Ovary (tissue), 9 donors: ENCODE data around the gene GDPD4. TPM values are rescaled to one million over a fixed set of nuclear protein-coding genes. Genes with fewer than 3 reads are reported as not detected.

Experiments
- DNase-seq, 5 donors: peaks; one replicate each; pipeline ENCODE4 v3.0.0-alpha.2; 2019 to 2020
- H3K27ac ChIP-seq, 2 donors: fragments of 200-600 bp; one replicate each; pipeline versions ENCODE4 v1.5.1 to v1.8.0; 2019 to 2022
- H3K27me3 ChIP-seq: fragments of 200-600 bp; one replicate; pipeline ENCODE4 v1.8.0; 2022
- H3K36me3 ChIP-seq: fragments of 200-600 bp; sonication (generic); one replicate; pipeline ENCODE4 v1.5.1; 2019
- H3K4me1 ChIP-seq: one replicate; pipeline ENCODE4 v1.8.1; 2013; ENCODE audit warnings: mild to moderate bottlenecking, moderate library complexity; ENCODE audit not compliant: insufficient read depth
- H3K4me3 ChIP-seq: fragments of 200-600 bp; sonication (generic); one replicate; pipeline ENCODE4 v1.5.1; 2017
- H3K9me3 ChIP-seq, 2 donors: fragments of 200-600 bp in 1 of 2; sonication (generic) in 1 of 2; one replicate each; pipeline versions ENCODE4 v1.5.1 to v1.8.1; 2013 to 2019; ENCODE audit warnings: mild to moderate bottlenecking in 1 of 2, moderate library complexity in 1 of 2
- EP300 ChIP-seq: sonication (generic); formaldehyde crosslinking; IDR thresholded peaks from one replicate; pipeline ENCODE4 v1.6.1; 2017; ENCODE audit warnings: antibody characterized with exemption
- POLR2A ChIP-seq: fragments of 450-650 bp; IDR thresholded peaks from one replicate; pipeline ENCODE4 v1.6.1; 2017; ENCODE audit warnings: antibody characterized with exemption, mild to moderate bottlenecking, moderate library complexity
- WGBS, 3 donors: extraction: QIAGEN DNeasy Blood & Tissue Kit in 1 of 3; methylation state at CpG; one replicate each; pipeline versions ENCODE4 v1.1.5 to v1.1.7; 2013 to 2017; 5-methylcytosine and 5-hydroxymethylcytosine counted together
- intact Hi-C, 4 donors: fragments of 100-400 bp; cut with DNase I; formaldehyde crosslinking; loops; one replicate each; pipeline versions ENCODE4 v1.11.0 to v1.15.1; 2022 to 2023
- polyA plus RNA-seq, 2 donors: library from polyadenylated mRNA; stranded (reverse); fragments of 200-250 nt in 1 of 2; fragments of 350-450 nt in 1 of 2; fragmentation: Illumina TruSeq in 1 of 2; extraction: RNeasy Lipid Tissue Mini Kit (QIAGEN cat#74804) in 1 of 2; gene quantifications; one replicate each; pipeline ENCODE4 v1.2.3, GENCODE V29; 2013 to 2014
- total RNA-seq, 7 donors: library from RNA; depleted of rRNA in 2 of 7; stranded (reverse); fragments of >200 nt in 2 of 7; fragmentation: NEBNext Ultra II Directional in 3 of 7; extraction: Animal tissue kit (Norgen Biotek cat#: 25700) in 3 of 7; gene quantifications; one replicate each; pipeline versions ENCODE4 v1.1.0 to v1.2.4, GENCODE V29; 2016 to 2023
- TF ChIP-seq, protein P1 (sequence below), 3 donors: fragments of 450-650 bp in 2 of 3; fragments of 200-600 bp in 1 of 3; IDR thresholded peaks; one replicate each; pipeline versions ENCODE4 v1.5.1 to v1.8.0; 2016 to 2022; ENCODE audit warnings: antibody characterized with exemption in 3 of 3, mild to moderate bottlenecking in 1 of 3
- donor health status: DM: no; HTN: no; CAD: no; lungs with moderate emphysema.
- donor health status: DM: no; HTN: no; CAD: no.
- donor health status: Bipolar disorder and iron deficiency.
- donor health status: DM: yes; HTN: yes; CAD: no.
- donor health status: DM: no; HTN: no; CAD: no.
- donor health status: DM: yes; HTN: yes; CAD: no.

Gene GDPD4
- total and polyA plus RNA-seq, 9 donors, result 0.32 TPM; not detected in 8

DNA sequence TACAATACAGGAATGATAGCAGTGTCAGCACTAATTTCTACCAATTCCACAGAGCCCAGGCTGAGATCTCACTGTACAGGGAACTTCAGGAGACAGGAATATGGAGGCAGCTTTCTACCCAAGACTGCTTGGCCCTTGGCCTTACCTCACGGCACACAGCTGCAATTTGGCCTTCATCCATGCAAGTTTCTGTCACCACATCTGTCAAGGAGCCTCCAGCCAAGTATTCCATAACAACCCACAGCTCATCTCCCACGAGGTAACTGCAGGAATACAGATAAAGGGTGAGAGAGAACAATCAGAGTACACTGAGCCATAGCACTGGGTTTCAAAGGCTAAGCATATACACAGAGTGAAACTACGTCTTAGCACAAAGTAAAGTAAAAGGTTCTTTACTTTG, 39.0 kb upstream of the GDPD4 start:
- Histone ChIP-seq H3K36me3 (no peaks in the 10 kb centered on the region), H3K27ac (no peak overlapping the region), H3K4me1 (no peaks in the 10 kb centered on the region), H3K27me3 (no peaks in the 10 kb centered on the region), H3K4me3 (no peak overlapping the region), H3K9me3 (no peaks in the 10 kb centered on the region)
- intact Hi-C loops, result no loop called here
- 24 to 32% (median 28%) methylated on average over 3 of the region's 3 CpGs for WGBS, 3 donors
- no peak for TF ChIP-seq EP300
- TF ChIP-seq POLR2A, result no peak
- TF ChIP-seq, protein P1, sequence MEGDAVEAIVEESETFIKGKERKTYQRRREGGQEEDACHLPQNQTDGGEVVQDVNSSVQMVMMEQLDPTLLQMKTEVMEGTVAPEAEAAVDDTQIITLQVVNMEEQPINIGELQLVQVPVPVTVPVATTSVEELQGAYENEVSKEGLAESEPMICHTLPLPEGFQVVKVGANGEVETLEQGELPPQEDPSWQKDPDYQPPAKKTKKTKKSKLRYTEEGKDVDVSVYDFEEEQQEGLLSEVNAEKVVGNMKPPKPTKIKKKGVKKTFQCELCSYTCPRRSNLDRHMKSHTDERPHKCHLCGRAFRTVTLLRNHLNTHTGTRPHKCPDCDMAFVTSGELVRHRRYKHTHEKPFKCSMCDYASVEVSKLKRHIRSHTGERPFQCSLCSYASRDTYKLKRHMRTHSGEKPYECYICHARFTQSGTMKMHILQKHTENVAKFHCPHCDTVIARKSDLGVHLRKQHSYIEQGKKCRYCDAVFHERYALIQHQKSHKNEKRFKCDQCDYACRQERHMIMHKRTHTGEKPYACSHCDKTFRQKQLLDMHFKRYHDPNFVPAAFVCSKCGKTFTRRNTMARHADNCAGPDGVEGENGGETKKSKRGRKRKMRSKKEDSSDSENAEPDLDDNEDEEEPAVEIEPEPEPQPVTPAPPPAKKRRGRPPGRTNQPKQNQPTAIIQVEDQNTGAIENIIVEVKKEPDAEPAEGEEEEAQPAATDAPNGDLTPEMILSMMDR (IDR thresholded peaks at IDR 0.05), result no peak
- DNase-seq, result no peak

GRCh38 chr11:77332259-77332658, 30.8 kb upstream of the GDPD4 start:
- TF ChIP-seq, protein P1 (IDR thresholded peaks at IDR 0.05), result no peak
- TF ChIP-seq EP300, result no peak
- H3K27ac ChIP-seq, result no peak overlapping the region
- no peaks in the 10 kb centered on the region for H3K36me3 ChIP-seq
- H3K4me3 ChIP-seq, result no peak overlapping the region
- H3K9me3 ChIP-seq, result no peaks in the 10 kb centered on the region
- intact Hi-C loops, result no loop called here
- DNase-seq, result no peak
- no peaks in the 10 kb centered on the region for H3K4me1 ChIP-seq
- no peaks in the 10 kb centered on the region for H3K27me3 ChIP-seq
- 92 to 95% (median 92%) methylated on average over 2 to 3 of the region's 3 CpGs for WGBS, 3 donors

GRCh38 chr11:77325159-77325558, 23.7 kb upstream of the GDPD4 start:
- no peak overlapping the region for H3K27ac ChIP-seq
- intact Hi-C loops, result no loop called here
- no peaks in the 10 kb centered on the region for H3K9me3 ChIP-seq
- no peak overlapping the region for H3K4me3 ChIP-seq
- H3K4me1 ChIP-seq, result peaks cover 5% of the 10 kb centered on the region
- DNase-seq, result no peak
- no peaks in the 10 kb centered on the region for H3K36me3 ChIP-seq
- 71 to 88% (median 79%) methylated on average over 1 of the region's 1 CpG for WGBS, 3 donors
- TF ChIP-seq POLR2A (no peak), EP300 (no peak)
- TF ChIP-seq, protein P1 (IDR thresholded peaks at IDR 0.05), result no peak
- H3K27me3 ChIP-seq, result no peaks in the 10 kb centered on the region

- no peak for TF ChIP-seq EP300
- no peak overlapping the region for H3K4me3 ChIP-seq
- H3K27me3 ChIP-seq, result no peaks in the 10 kb centered on the region
- peaks cover 5% of the 10 kb centered on the region for H3K4me1 ChIP-seq
- DNase-seq, result no peak
- H3K36me3 ChIP-seq, result no peaks in the 10 kb centered on the region
- no peaks in the 10 kb centered on the region for H3K9me3 ChIP-seq
- no peak overlapping the region for H3K27ac ChIP-seq
- intact Hi-C loops, result no loop called here
Measured at GRCh38 chr11:77324508-77324907, 23.0 kb upstream of the GDPD4 start.

GRCh38 chr11:77322926-77323590, 21.6 kb upstream of the GDPD4 start:
- Histone ChIP-seq H3K27me3 (no peaks in the 10 kb centered on the region), H3K4me3 (no peak overlapping the region), H3K36me3 (no peaks in the 10 kb centered on the region), H3K27ac (no peak overlapping the region), H3K4me1 (peaks cover 5% of the 10 kb centered on the region), H3K9me3 (no peaks in the 10 kb centered on the region)
- no peak for DNase-seq
- 56 to 73% (median 65%) methylated on average over 2 of the region's 2 CpGs for WGBS, 3 donors
- intact Hi-C loops, result no loop called here
- TF ChIP-seq POLR2A, result no peak
- TF ChIP-seq EP300, result no peak
- TF ChIP-seq, protein P1 (IDR thresholded peaks at IDR 0.05), result no peak
